IPS-11a (cell line): ENCODE data around the gene WDR45.

Experiments
- H3K4me3 ChIP-seq: one replicate; pipeline ENCODE4 v1.5.1; 2013; ENCODE audit warnings: low read depth, low read length, control low read depth

Gene WDR45

GRCh38 chrX:49053223-49054072, 26.2 kb downstream of the WDR45 start:
- H3K4me3 ChIP-seq: peak overlapping the region; percentile 45

GRCh38 chrX:49043987-49044281, 35.8 kb downstream of the WDR45 start:
- peak overlapping the region; percentile 17 for H3K4me3 ChIP-seq

- peak within 1 kb of the TSS; percentile 65 for H3K4me3 ChIP-seq
Measured at GRCh38 chrX:49043220-49043986, 36.3 kb downstream of the WDR45 start, which contains the start of gene TFE3. Gene TFE3 (minus strand): TSS chrX:49043357. CDS start chrX:49043226, 131 bp downstream.

DNA sequence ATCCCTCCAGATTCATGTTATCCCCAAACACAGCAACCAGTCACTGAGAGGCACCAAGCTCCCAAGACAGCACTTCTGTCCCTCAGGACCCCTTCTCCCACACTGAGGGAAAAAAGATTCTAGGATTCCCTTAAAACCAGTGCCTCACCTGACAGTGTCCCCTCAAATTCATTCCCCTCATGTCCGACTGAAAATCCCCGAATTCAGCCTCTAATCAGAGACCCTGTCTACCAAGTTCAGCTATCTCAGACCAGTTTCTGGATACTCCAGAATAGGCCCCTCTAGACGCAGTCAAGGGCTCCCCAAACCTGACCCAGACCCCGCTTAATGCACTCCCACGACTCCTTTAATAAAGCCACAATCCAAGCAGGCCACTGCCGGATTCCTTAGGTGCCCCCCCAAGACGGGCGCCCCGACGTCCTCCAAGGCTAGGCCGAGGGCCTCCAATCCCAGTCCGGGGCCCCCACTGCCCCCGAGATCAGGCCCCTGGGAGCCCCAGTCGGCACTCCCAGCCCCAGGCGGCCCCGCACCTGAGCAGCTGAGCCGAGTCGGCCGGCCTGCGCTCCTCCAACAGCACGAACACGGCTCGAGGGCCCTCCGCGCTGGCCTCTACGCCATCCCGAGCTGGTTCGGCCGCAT, 37.0 kb downstream of the WDR45 start:
- H3K4me3 ChIP-seq: peak overlapping the region; percentile 65

DNA sequence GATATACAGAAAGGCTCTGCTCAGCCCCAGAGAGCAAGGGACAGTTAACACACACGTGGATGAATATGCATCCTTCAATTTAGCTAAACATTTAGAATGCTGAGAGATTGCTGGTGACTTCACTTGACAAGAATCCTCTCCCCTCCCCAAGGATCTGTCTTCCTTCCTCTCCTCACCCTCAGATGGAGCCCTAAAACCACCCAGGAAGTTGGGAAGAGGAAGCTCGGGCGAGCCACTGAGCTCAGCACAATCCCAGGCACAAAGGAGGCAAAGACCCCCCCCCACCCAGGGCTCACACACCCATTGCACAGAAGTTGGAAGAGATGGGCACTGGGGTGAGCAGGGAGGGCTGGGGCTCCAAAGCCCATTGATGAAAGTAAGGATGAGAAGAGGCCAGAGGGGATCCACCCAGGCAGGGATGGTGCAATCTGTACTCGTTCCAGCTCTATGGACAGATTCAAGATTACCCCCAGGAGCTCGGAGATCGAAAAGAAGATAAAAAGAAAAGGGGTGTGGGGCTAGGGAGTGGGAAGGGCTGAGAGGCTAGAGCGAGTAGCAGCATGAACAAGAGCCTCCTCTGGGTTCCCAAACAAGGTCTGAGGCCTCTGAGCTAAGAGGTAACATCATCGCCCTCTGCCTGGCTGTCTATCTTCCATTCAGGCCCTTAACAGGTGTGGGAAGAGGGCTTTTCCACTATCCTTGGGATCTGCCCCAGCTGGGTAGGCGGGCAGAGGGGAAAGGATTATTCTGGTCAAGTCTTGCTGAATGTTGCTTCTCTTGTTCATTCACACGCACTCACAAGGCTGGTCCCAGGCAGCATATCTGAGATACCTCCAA, 37.7 kb downstream of the WDR45 start:
- H3K4me3 ChIP-seq: peak overlapping the region; percentile 65

- peak overlapping the region; percentile 17 for H3K4me3 ChIP-seq
Measured at GRCh38 chrX:49040376-49040955, 39.2 kb downstream of the WDR45 start.

DNA sequence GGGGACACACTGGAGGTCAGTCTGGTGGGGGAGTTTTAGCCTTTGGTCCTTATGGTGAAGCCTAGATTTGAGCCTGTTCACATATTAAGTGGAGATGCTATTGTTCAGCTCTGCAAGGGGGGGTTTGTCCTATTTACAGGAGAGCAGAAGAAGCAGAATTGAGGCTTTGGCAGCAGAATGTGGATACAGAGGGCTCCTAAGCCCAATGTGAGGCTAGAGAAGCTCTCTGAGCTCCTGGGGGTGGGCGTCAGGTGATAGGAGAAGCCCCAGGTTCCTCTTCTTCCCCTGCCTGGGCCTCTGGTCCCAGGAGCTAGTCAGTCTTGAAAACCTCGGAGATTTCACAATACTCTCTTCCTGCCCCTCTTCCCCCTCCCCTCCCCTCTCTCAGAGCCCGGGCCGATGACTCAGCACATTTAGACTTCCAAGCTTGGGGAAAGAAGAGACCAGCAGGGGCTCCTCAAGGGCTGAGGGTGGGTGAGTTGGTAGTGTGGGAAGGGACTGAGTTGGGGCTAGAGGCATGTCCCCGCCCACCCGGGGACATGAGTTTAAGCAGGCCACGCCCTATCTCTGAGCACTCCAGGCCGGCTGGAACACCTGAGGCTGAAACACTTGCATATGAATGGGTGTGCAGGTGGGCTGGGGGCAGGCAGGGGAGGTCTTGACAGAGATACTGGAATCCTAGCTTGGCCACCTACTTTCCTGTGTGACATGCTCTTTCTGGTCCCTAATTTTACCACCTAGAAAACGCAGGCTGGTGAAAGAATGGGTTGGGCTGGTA, 39.9 kb downstream of the WDR45 start:
- no peak overlapping the region for H3K4me3 ChIP-seq

GRCh38 chrX:49037883-49038475, 41.7 kb downstream of the WDR45 start:
- no peak overlapping the region for H3K4me3 ChIP-seq

- no peak overlapping the region for H3K4me3 ChIP-seq
Measured at GRCh38 chrX:49030283-49030682, 49.4 kb downstream of the WDR45 start.

GRCh38 chrX:49029876-49030275, 49.8 kb downstream of the WDR45 start:
- H3K4me3 ChIP-seq: no peak overlapping the region
